Adrenal gland (tissue), 12 donors: ENCODE results near the gene ABCC3. TPM values are rescaled to one million over a fixed set of nuclear protein-coding genes. Genes with fewer than 3 reads are reported as not detected.

Source experiments
- DNase-seq, 7 donors: peaks; one replicate each; pipeline ENCODE4 v3.0.0-alpha.2; 2019 to 2020
- H3K27ac ChIP-seq, 5 donors: fragments of 200-600 bp; sonication (generic) in 4 of 5; 1 replicate in 3 of 5; 2 replicates in 2 of 5; pipeline versions ENCODE4 v1.5.1 to v1.8.0; 2016 to 2020; ENCODE audit warnings: mild to moderate bottlenecking in 1 of 5
- H3K27me3 ChIP-seq: fragments of 200-600 bp; 2 replicates; pipeline ENCODE4 v1.8.0; 2021
- H3K36me3 ChIP-seq, 2 donors: fragments of 200-600 bp; replicated peaks in 1 of 2; 1 replicate in 1 of 2; 2 replicates in 1 of 2; pipeline versions ENCODE4 v1.5.1 to v1.8.0; 2018 to 2022
- H3K4me1 ChIP-seq, 2 donors: fragments of 200-600 bp; replicated peaks in 1 of 2; 1 replicate in 1 of 2; 2 replicates in 1 of 2; pipeline versions ENCODE4 v1.5.1 to v1.8.0; 2018 to 2021
- H3K4me3 ChIP-seq, 4 donors: fragments of 200-600 bp; sonication (generic) in 3 of 4; one replicate each; pipeline ENCODE4 v1.5.1; 2016 to 2018
- H3K9me3 ChIP-seq, 3 donors: fragments of 200-600 bp; sonication (generic) in 1 of 3; replicated peaks in 1 of 3; 1 replicate in 2 of 3; 2 replicates in 1 of 3; pipeline versions ENCODE4 v1.5.1 to v1.8.0; 2016 to 2021
- CTCF ChIP-seq, 6 experiments: fragments of 450-650 bp in 4 of 6; fragments of 200-600 bp in 2 of 6; sonication (generic) in 1 of 6; IDR thresholded peaks; 1 replicate in 5 of 6; 2 replicates in 1 of 6; pipeline versions ENCODE4 v1.5.1 to v1.8.0; 2016 to 2021; ENCODE audit warnings: antibody characterized with exemption in 6 of 6, mild to moderate bottlenecking in 2 of 6, moderate library complexity in 1 of 6
- POLR2A ChIP-seq, 2 donors: fragments of 450-650 bp; IDR thresholded peaks; one replicate each; pipeline ENCODE4 v1.6.1; 2017; ENCODE audit warnings: antibody characterized with exemption in 2 of 2, mild to moderate bottlenecking in 2 of 2, moderate library complexity in 1 of 2
- WGBS, 4 donors: extraction: QIAGEN DNeasy Blood & Tissue Kit in 2 of 4; methylation state at CpG; one replicate each; pipeline versions ENCODE4 v1.1.5 to v1.1.7; 2013 to 2017; 5-methylcytosine and 5-hydroxymethylcytosine counted together
- intact Hi-C, 2 donors: fragments of 100-400 bp; cut with DNase I; formaldehyde crosslinking; loops; one replicate each; pipeline versions ENCODE4 v1.14.1 to v1.15.0; 2022 to 2023
- polyA plus RNA-seq, 3 donors: library from polyadenylated mRNA; stranded (reverse); fragments of 200-250 nt in 2 of 3; fragments of 350-450 nt in 1 of 3; fragmentation: Illumina TruSeq in 1 of 3; extraction: RNeasy Lipid Tissue Mini Kit (QIAGEN cat#74804) in 1 of 3; gene quantifications; one replicate each; pipeline ENCODE4 v1.2.3, GENCODE V29; 2013 to 2014
- total RNA-seq, 9 donors: library from RNA; depleted of rRNA in 4 of 9; stranded (reverse); fragments of >200 nt in 4 of 9; fragments of 120-200 nt in 1 of 9; fragmentation: NEBNext Ultra II Directional in 1 of 9; extraction: Animal tissue kit (Norgen Biotek cat#: 25700) in 1 of 9; gene quantifications; one replicate each; pipeline versions ENCODE4 v1.1.0 to v1.2.4, GENCODE V29; 2013 to 2023
- donor health status: healthy with polysubstance abuse.
- donor health status: Bipolar disorder and iron deficiency.
- donor health status: DM: yes; HTN: yes; CAD: no.
- donor health status: DM: no; HTN: no; CAD: no.
- donor health status: DM: no; HTN: no; CAD: no.
- donor health status: DM: yes; HTN: yes; CAD: no.

Gene ABCC3
- total and polyA plus RNA-seq, 12 donors: 7.2 to 448 (median 262) TPM

- Histone ChIP-seq H3K36me3 (no peaks in the 10 kb centered on the region), H3K27ac (no peak overlapping the region), H3K9me3 (no peaks in the 10 kb centered on the region), H3K4me3 (no peak overlapping the region), H3K4me1 (no peaks in the 10 kb centered on the region), H3K27me3 (no peaks in the 10 kb centered on the region)
- intact Hi-C loops: loop anchor here in 1 of 2 donors (5.0 to 10.0 kb wide), 2 partner anchors 79 to 141 kb away; partner anchors contain the start of gene SPATA20
- peak; percentile 73 to 89 (median 85) for DNase-seq
- no peak for TF ChIP-seq POLR2A (IDR thresholded peaks at IDR 0.05)
- TF ChIP-seq CTCF (IDR thresholded peaks at IDR 0.05): peak; percentile 66 to 84 (median 76)
- 36 to 88% (median 42%) methylated on average over 3 to 19 of the region's 19 CpGs; no CpG with 5 or more reads in 1 of the 4 donors for WGBS, 4 donors
Observed at GRCh38 chr17:50626037-50626574, 8.6 kb upstream of the ABCC3 start.

- intact Hi-C loops: loop anchor here in 1 of 2 donors (5.0 to 10.0 kb wide), 2 partner anchors 80 to 142 kb away; partner anchors contain the start of gene SPATA20
Observed at GRCh38 chr17:50627036-50627781, 7.5 kb upstream of the ABCC3 start.

GRCh38 chr17:50627782-50628601 is 6.7 kb upstream of the ABCC3 start:
- H3K27me3 ChIP-seq: no peaks in the 10 kb centered on the region
- no peaks in the 10 kb centered on the region for H3K9me3 ChIP-seq
- H3K36me3 ChIP-seq: no peaks in the 10 kb centered on the region
- H3K4me1 ChIP-seq: peaks cover 0 to 3% of the 10 kb centered on the region in 2 donors
- WGBS, 4 donors: 56 to 68% (median 61%) methylated on average over 7 to 17 of the region's 17 CpGs
- intact Hi-C loops: loop anchor here in 1 of 2 donors (5.0 to 10.0 kb wide), 2 partner anchors 81 to 143 kb away; partner anchors contain the start of gene SPATA20
- DNase-seq: no peak
- TF ChIP-seq CTCF (IDR thresholded peaks at IDR 0.05) (no peak), POLR2A (IDR thresholded peaks at IDR 0.05) (no peak)
- H3K27ac ChIP-seq: no peak overlapping the region
- no peak overlapping the region for H3K4me3 ChIP-seq

More at GRCh38 chr17:50627036-50627781, 7.5 kb upstream of the ABCC3 start:
- H3K27ac ChIP-seq: no peak overlapping the region
- no peak for DNase-seq
- no peaks in the 10 kb centered on the region for H3K36me3 ChIP-seq
- H3K9me3 ChIP-seq: no peaks in the 10 kb centered on the region
- 85 to 89% (median 87%) methylated on average over 17 of the region's 17 CpGs for WGBS, 4 donors
- H3K27me3 ChIP-seq: no peaks in the 10 kb centered on the region
- no peak for TF ChIP-seq CTCF (IDR thresholded peaks at IDR 0.05)
- no peak for TF ChIP-seq POLR2A (IDR thresholded peaks at IDR 0.05)
- no peak overlapping the region for H3K4me3 ChIP-seq
- H3K4me1 ChIP-seq: peaks cover 0 to 3% of the 10 kb centered on the region in 2 donors

- H3K4me1 ChIP-seq: peaks cover 0 to 9% of the 10 kb centered on the region in 2 donors
- no peaks in the 10 kb centered on the region for H3K27me3 ChIP-seq
- TF ChIP-seq CTCF (IDR thresholded peaks at IDR 0.05): no peak
- TF ChIP-seq POLR2A (IDR thresholded peaks at IDR 0.05): no peak
- 65 to 90% (median 75%) methylated on average over 2 to 6 of the region's 6 CpGs for WGBS, 4 donors
- no peaks in the 10 kb centered on the region for H3K36me3 ChIP-seq
- intact Hi-C loops: loop anchor here (5.0 to 10.0 kb wide), 5 partner anchors 47 to 145 kb away; partner anchors contain the start of gene SPATA20 (in 1 of the 2)
- no peak overlapping the region for H3K4me3 ChIP-seq
- no peak overlapping the region for H3K27ac ChIP-seq
- no peak for DNase-seq
- H3K9me3 ChIP-seq: no peaks in the 10 kb centered on the region
Observed at GRCh38 chr17:50629902-50630301, 4.8 kb upstream of the ABCC3 start.
